Measurements from ENCODE around the gene USP1. TPM values are rescaled to one million over a fixed set of nuclear protein-coding genes. Genes with fewer than 3 reads are reported as not detected.

USP1 gene
- total and polyA plus RNA-seq, 4 donors: 5.1 to 33.8 (median 7.8) TPM

DNA sequence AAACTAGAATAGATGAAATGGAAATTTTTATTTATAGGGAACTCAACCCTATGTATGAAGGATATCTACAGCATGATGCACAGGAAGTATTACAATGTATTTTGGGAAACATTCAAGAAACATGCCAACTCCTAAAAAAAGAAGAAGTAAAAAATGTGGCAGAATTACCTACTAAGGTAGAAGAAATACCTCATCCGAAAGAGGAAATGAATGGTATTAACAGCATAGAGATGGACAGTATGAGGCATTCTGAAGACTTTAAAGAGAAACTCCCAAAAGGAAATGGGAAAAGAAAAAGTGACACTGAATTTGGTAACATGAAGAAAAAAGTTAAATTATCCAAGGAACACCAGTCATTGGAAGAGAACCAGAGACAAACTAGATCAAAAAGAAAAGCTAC lies 7.9 kb downstream of the USP1 start:
- H3K9me3 ChIP-seq (ENCODE audit: control insufficient read depth in 4 of 4, low read length in 3 of 4): no peaks in the 10 kb centered on the region
- no peak for TF ChIP-seq HNF4G (IDR thresholded peaks at IDR 0.05)
- no peak for TF ChIP-seq RAD21 (IDR thresholded peaks at IDR 0.05)
- TF ChIP-seq JUND (IDR thresholded peaks at IDR 0.05): no peak
- TF ChIP-seq ATF3 (IDR thresholded peaks at IDR 0.05): no peak
- TF ChIP-seq GABPA (IDR thresholded peaks at IDR 0.05 in 1 of 2, conservative IDR thresholded peaks at IDR 0.05 in 1 of 2): no peak
- TF ChIP-seq, protein P1, sequence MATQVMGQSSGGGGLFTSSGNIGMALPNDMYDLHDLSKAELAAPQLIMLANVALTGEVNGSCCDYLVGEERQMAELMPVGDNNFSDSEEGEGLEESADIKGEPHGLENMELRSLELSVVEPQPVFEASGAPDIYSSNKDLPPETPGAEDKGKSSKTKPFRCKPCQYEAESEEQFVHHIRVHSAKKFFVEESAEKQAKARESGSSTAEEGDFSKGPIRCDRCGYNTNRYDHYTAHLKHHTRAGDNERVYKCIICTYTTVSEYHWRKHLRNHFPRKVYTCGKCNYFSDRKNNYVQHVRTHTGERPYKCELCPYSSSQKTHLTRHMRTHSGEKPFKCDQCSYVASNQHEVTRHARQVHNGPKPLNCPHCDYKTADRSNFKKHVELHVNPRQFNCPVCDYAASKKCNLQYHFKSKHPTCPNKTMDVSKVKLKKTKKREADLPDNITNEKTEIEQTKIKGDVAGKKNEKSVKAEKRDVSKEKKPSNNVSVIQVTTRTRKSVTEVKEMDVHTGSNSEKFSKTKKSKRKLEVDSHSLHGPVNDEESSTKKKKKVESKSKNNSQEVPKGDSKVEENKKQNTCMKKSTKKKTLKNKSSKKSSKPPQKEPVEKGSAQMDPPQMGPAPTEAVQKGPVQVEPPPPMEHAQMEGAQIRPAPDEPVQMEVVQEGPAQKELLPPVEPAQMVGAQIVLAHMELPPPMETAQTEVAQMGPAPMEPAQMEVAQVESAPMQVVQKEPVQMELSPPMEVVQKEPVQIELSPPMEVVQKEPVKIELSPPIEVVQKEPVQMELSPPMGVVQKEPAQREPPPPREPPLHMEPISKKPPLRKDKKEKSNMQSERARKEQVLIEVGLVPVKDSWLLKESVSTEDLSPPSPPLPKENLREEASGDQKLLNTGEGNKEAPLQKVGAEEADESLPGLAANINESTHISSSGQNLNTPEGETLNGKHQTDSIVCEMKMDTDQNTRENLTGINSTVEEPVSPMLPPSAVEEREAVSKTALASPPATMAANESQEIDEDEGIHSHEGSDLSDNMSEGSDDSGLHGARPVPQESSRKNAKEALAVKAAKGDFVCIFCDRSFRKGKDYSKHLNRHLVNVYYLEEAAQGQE (IDR thresholded peaks at IDR 0.05): no peak
- TF ChIP-seq FOXA1 (IDR thresholded peaks at IDR 0.05): no peak
- TF ChIP-seq TAF1 (conservative IDR thresholded peaks at IDR 0.05): no peak
- no peak for TF ChIP-seq FOXA2 (IDR thresholded peaks at IDR 0.05)
- TF ChIP-seq NR2F2 (IDR thresholded peaks at IDR 0.05): no peak
- TF ChIP-seq SP1 (IDR thresholded peaks at IDR 0.05): no peak
- no peak for TF ChIP-seq YY1 (IDR thresholded peaks at IDR 0.05)
- no peak for TF ChIP-seq CTCF (IDR thresholded peaks at IDR 0.05; ENCODE audit: low read depth, low read length, missing input control)
- TF ChIP-seq EGR1 (IDR thresholded peaks at IDR 0.05; ENCODE audit: low read depth in 2 of 2): no peak
- no peak for TF ChIP-seq RXRA (IDR thresholded peaks at IDR 0.05)
- H3K9ac ChIP-seq (ENCODE audit: low read depth in 1 of 2, low read length in 2 of 2): no peak overlapping the region
- H3K4me3 ChIP-seq (ENCODE audit: low read depth in 1 of 3, low read length in 3 of 3): no peak overlapping the region
- no peak for DNase-seq (ENCODE audit: low spot score)
- no peaks in the 10 kb centered on the region for H3K27me3 ChIP-seq (ENCODE audit: control insufficient read depth in 4 of 4, insufficient read depth in 4 of 4, low read length in 3 of 4)
- WGBS: 90% methylated on average over 1 of the region's 1 CpG
- peaks cover 11 to 38% (median 35%) of the 10 kb centered on the region in 4 donors for H3K36me3 ChIP-seq (ENCODE audit: control insufficient read depth in 4 of 4, insufficient read depth in 3 of 4, low read depth in 1 of 4, low read length in 3 of 4)
- H3K27ac ChIP-seq (ENCODE audit: low read depth in 1 of 2, low read length in 2 of 2): no peak overlapping the region
- peaks cover 2 to 7% (median 4%) of the 10 kb centered on the region in 4 donors for H3K4me1 ChIP-seq (ENCODE audit: control insufficient read depth in 4 of 4, insufficient read depth in 4 of 4, low read length in 3 of 4)

DNA sequence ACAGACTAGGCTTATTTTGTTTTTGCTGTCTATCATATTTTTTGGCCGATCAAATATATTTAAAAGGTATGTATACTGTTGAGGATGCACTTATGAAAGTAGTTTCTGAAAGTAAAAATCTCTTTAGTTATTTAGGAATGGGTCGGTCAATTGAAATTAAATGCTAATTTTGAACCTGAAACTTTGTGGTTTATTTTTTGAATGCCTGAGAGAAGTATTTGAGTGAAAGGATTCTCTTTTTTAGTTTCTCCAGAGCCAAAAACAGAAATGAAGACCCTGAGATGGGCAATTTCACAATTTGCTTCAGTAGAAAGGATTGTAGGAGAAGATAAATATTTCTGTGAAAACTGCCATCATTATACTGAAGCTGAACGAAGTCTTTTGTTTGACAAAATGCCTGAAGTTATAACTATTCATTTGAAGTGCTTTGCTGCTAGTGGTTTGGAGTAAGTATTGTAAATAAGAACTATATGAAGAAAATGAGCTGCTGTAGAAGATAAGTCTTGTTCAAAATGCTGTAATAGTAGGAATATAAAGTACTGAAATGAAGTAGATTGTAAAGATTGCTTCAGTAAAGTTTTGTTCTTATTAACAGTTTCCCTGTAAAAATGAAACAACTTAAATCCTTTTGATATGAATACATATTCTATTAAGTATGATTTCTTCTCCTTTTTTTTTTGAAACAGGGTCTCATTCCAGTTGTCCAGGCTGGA lies 11.5 kb downstream of the USP1 start:
- DNase-seq (ENCODE audit: low spot score): no peak
- H3K4me1 ChIP-seq (ENCODE audit: control insufficient read depth in 4 of 4, insufficient read depth in 4 of 4, low read length in 3 of 4): no peaks in the 10 kb centered on the region
- H3K36me3 ChIP-seq (ENCODE audit: control insufficient read depth in 4 of 4, insufficient read depth in 3 of 4, low read depth in 1 of 4, low read length in 3 of 4): peaks cover 9 to 47% (median 36%) of the 10 kb centered on the region in 4 donors
- no peak overlapping the region for H3K4me3 ChIP-seq (ENCODE audit: low read depth in 1 of 3, low read length in 3 of 3)
- no peaks in the 10 kb centered on the region for H3K27me3 ChIP-seq (ENCODE audit: control insufficient read depth in 4 of 4, insufficient read depth in 4 of 4, low read length in 3 of 4)
- H3K27ac ChIP-seq (ENCODE audit: low read depth in 1 of 2, low read length in 2 of 2): no peak overlapping the region
- no peaks in the 10 kb centered on the region for H3K9me3 ChIP-seq (ENCODE audit: control insufficient read depth in 4 of 4, low read length in 3 of 4)
- WGBS: 91% methylated on average over 3 of the region's 3 CpGs
- no peak overlapping the region for H3K9ac ChIP-seq (ENCODE audit: low read depth in 1 of 2, low read length in 2 of 2)
- TF ChIP-seq HNF4A (conservative IDR thresholded peaks at IDR 0.05) (no peak), ZBTB33 (IDR thresholded peaks at IDR 0.05) (no peak), SP1 (IDR thresholded peaks at IDR 0.05) (no peak), RAD21 (IDR thresholded peaks at IDR 0.05) (no peak), JUND (IDR thresholded peaks at IDR 0.05) (no peak), YY1 (IDR thresholded peaks at IDR 0.05) (no peak), NR2F2 (IDR thresholded peaks at IDR 0.05) (no peak), FOXA2 (IDR thresholded peaks at IDR 0.05) (no peak), ATF3 (IDR thresholded peaks at IDR 0.05) (no peak), FOXA1 (IDR thresholded peaks at IDR 0.05) (no peak), EGR1 (IDR thresholded peaks at IDR 0.05; ENCODE audit: low read depth in 2 of 2) (no peak)
- TF ChIP-seq, protein P1 (IDR thresholded peaks at IDR 0.05): no peak
- TF ChIP-seq, protein P2, sequence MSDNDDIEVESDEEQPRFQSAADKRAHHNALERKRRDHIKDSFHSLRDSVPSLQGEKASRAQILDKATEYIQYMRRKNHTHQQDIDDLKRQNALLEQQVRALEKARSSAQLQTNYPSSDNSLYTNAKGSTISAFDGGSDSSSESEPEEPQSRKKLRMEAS (IDR thresholded peaks at IDR 0.05): no peak
